Heart right ventricle (tissue), 16 donors: ENCODE measurements around the gene HES5. TPM values are rescaled to one million over a fixed set of nuclear protein-coding genes. Genes with fewer than 3 reads are reported as not detected.

Experiments
- ATAC-seq, 8 donors: fragments of 200-7000 bp; cut with Tn5 transposase; one replicate each; pipeline ENCODE4 v1.9.1; 2020; ENCODE audit warnings: mild to moderate bottlenecking in 8 of 8, moderate library complexity in 8 of 8, moderate number of reproducible peaks in 1 of 8
- DNase-seq, 2 donors: peaks; one replicate each; pipeline ENCODE4 v3.0.0-alpha.2; 2020
- H3K27ac ChIP-seq, 10 donors: fragments of 200-600 bp; sonication (generic) in 2 of 10; one replicate each; pipeline versions ENCODE4 v1.5.0 to v1.8.0; 2020 to 2022; ENCODE audit warnings: mild to moderate bottlenecking in 3 of 10
- H3K27me3 ChIP-seq, 7 donors: fragments of 200-600 bp; one replicate each; pipeline ENCODE4 v1.8.0; 2021 to 2022; ENCODE audit warnings: mild to moderate bottlenecking in 2 of 7
- H3K36me3 ChIP-seq, 9 donors: fragments of 200-600 bp; sonication (generic) in 1 of 9; one replicate each; pipeline versions ENCODE4 v1.5.0 to v1.8.0; 2020 to 2022; ENCODE audit warnings: mild to moderate bottlenecking in 2 of 9
- H3K4me1 ChIP-seq, 9 donors: fragments of 200-600 bp; sonication (generic) in 1 of 9; one replicate each; pipeline versions ENCODE4 v1.5.0 to v1.8.0; 2020 to 2022; ENCODE audit warnings: mild to moderate bottlenecking in 4 of 9
- H3K4me3 ChIP-seq, 10 donors: fragments of 200-600 bp; sonication (generic) in 2 of 10; one replicate each; pipeline versions ENCODE4 v1.5.0 to v1.8.0; 2020 to 2022; ENCODE audit warnings: mild to moderate bottlenecking in 7 of 10, moderate library complexity in 2 of 10
- H3K9me3 ChIP-seq, 11 donors: fragments of 200-600 bp in 10 of 11; sonication (generic) in 2 of 11; one replicate each; pipeline versions ENCODE4 v1.5.0 to v1.8.0; 2013 to 2022; ENCODE audit warnings: mild to moderate bottlenecking in 2 of 11, control low read depth in 1 of 11, moderate library complexity in 1 of 11
- WGBS, 2 donors: extraction: QIAGEN DNeasy Blood & Tissue Kit; methylation state at CpG; one replicate each; pipeline ENCODE4 v1.1.7; 2013; ENCODE audit warnings: inconsistent platforms in 1 of 2; 5-methylcytosine and 5-hydroxymethylcytosine counted together
- intact Hi-C, 10 donors: fragments of 100-400 bp; cut with DNase I; formaldehyde crosslinking; loops; one replicate each; pipeline versions ENCODE4 v1.11.1 to v1.14.2; 2022
- polyA plus RNA-seq, 2 donors: library from polyadenylated mRNA; stranded (reverse); fragments of 200-250 nt; gene quantifications; one replicate each; pipeline ENCODE4 v1.2.3, GENCODE V29; 2013
- total RNA-seq, 10 donors: library from RNA; stranded (reverse); fragmentation: NEBNext Ultra II Directional in 3 of 10; extraction: Animal tissue kit (Norgen Biotek cat#: 25700) in 3 of 10; gene quantifications; one replicate each; pipeline versions ENCODE4 v1.2.1 to v1.2.4, GENCODE V29; 2021 to 2023
- TF ChIP-seq, protein P1 (sequence below), 9 donors: fragments of 200-600 bp; sonication (generic) in 2 of 9; IDR thresholded peaks; one replicate each; pipeline versions ENCODE4 v1.5.0 to v1.8.0; 2021 to 2022; ENCODE audit warnings: antibody characterized with exemption in 9 of 9, mild to moderate bottlenecking in 5 of 9, moderate library complexity in 1 of 9
- donor health status: Arrhythmogenic right ventricular cardiomyopathy.
- donor health status: ischemic (EF 13 %, LVEDD 7.1; RV severe dilation, severe dysfunction).
- donor health status: healthy with polysubstance abuse.
- donor health status: DM: no; HTN: yes; CAD: no.
- donor health status: DM: no; HTN: no; CAD: no.
- donor health status: ischemic (EF 25% LVEDD 6.9; RV normal size, moderate dysfunction).
- donor health status: ischemic (EF 25% LVEDD 5.7; RV mildly dilated, moderate dysfunction).
- donor health status: healthy.
- donor health status: DM: yes; HTN: yes; CAD: no.
- donor health status: Ischemic cardiomyopathy.
- donor health status: ischemic (EF 35%, LVEDD 5.7; RV mildly dilated, moderate dysfunction).
- donor health status: nonischemic (EF 11% LVEDD 7.7; RV severe dilation, severe dysfunction).
- donor health status: DM: yes; HTN: yes; CAD: no.
- donor health status: PGD.
- donor health status: ischemic (EF 29% LVEDD 5.4; RV normal size, mild dysfunction).
- donor health status: nonischemic (EF 23%, LVEDD 6.1; RV moderate dilation, normal function).

HES5 gene
- total and polyA plus RNA-seq, 12 donors, result 0.51 to 3.1 (median 1.2) TPM; not detected in 1

- H3K4me1 ChIP-seq, result peaks cover 0 to 31% (median 12%) of the 10 kb centered on the region in 9 donors
- 51 to 52% methylated on average over 22 of the region's 22 CpGs for WGBS, 2 donors
- no peak overlapping the region for H3K27ac ChIP-seq
- DNase-seq (no peak), ATAC-seq (no peak)
- H3K9me3 ChIP-seq, result no peaks in the 10 kb centered on the region
- H3K4me3 ChIP-seq, result no peak overlapping the region
- TF ChIP-seq, protein P1, sequence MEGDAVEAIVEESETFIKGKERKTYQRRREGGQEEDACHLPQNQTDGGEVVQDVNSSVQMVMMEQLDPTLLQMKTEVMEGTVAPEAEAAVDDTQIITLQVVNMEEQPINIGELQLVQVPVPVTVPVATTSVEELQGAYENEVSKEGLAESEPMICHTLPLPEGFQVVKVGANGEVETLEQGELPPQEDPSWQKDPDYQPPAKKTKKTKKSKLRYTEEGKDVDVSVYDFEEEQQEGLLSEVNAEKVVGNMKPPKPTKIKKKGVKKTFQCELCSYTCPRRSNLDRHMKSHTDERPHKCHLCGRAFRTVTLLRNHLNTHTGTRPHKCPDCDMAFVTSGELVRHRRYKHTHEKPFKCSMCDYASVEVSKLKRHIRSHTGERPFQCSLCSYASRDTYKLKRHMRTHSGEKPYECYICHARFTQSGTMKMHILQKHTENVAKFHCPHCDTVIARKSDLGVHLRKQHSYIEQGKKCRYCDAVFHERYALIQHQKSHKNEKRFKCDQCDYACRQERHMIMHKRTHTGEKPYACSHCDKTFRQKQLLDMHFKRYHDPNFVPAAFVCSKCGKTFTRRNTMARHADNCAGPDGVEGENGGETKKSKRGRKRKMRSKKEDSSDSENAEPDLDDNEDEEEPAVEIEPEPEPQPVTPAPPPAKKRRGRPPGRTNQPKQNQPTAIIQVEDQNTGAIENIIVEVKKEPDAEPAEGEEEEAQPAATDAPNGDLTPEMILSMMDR (IDR thresholded peaks at IDR 0.05), result no peak
- intact Hi-C loops, result no loop called here
- peaks cover 3 to 49% (median 43%) of the 10 kb centered on the region in 7 donors for H3K27me3 ChIP-seq
- peaks cover 0 to 29% (median 17%) of the 10 kb centered on the region in 9 donors for H3K36me3 ChIP-seq
These were observed 25.2 kb downstream of the HES5 start for GRCh38 chr1:2504949-2505272.

- WGBS, 2 donors, result 58% methylated on average over 32 to 36 of the region's 36 CpGs
- ATAC-seq, result no peak
These were observed 25.7 kb downstream of the HES5 start for GRCh38 chr1:2504225-2504948.

DNA sequence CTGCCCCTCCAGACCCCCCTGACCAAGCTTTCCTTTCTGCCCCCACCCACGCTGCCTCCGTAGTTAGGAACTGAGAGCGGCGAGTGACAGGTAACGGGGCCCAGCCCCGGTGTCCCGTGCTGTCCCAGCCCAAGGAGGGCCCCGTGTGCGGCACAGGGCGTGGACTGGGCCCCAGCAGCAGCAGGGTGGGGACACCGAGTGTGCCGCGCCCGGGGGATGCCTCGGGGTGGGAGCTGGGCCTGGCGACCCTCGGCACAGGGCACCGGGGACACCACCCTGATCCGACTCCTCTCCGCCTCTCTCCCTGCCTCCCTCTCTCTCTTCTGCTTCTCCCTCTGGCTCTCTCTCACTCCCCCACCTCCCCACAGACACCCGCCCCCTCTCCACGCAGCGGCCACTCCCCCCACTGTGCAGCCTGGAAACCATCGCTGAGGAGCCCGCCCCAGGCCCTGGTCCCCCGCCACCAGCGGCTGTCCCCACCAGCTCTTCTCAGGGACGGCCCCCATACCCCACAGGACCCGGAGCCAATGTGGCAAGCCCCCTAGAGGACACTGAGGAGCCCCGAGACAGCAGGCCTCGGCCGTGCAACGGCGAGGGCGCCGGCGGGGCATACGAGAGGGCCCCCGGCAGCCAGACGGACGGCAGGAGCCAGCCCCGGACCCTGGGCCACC, 26.4 kb downstream of the HES5 start:
- intact Hi-C loops, result no loop called here
- Histone ChIP-seq H3K4me1 (peaks cover 0 to 31% (median 12%) of the 10 kb centered on the region in 9 donors), H3K27me3 (peaks cover 3 to 62% (median 54%) of the 10 kb centered on the region in 7 donors), H3K9me3 (no peaks in the 10 kb centered on the region), H3K4me3 (no peak overlapping the region), H3K27ac (no peak overlapping the region), H3K36me3 (peaks cover 0 to 16% (median 8%) of the 10 kb centered on the region in 9 donors)
- DNase-seq (no peak), ATAC-seq (no peak)
- TF ChIP-seq, protein P1 (IDR thresholded peaks at IDR 0.05), result no peak
- WGBS, 2 donors, result 31 to 44% methylated on average over 35 to 42 of the region's 42 CpGs

More at GRCh38 chr1:2504225-2504948, 25.7 kb downstream of the HES5 start:
- Histone ChIP-seq H3K27me3 (peaks cover 3 to 55% (median 47%) of the 10 kb centered on the region in 7 donors), H3K4me1 (peaks cover 0 to 31% (median 12%) of the 10 kb centered on the region in 9 donors), H3K36me3 (peaks cover 0 to 23% (median 13%) of the 10 kb centered on the region in 9 donors), H3K9me3 (no peaks in the 10 kb centered on the region), H3K4me3 (no peak overlapping the region), H3K27ac (no peak overlapping the region)
- TF ChIP-seq, protein P1 (IDR thresholded peaks at IDR 0.05), result no peak
- intact Hi-C loops, result no loop called here
- DNase-seq, result no peak

GRCh38 chr1:2502661-2503553, 27.2 kb downstream of the HES5 start:
- intact Hi-C loops, result no loop called here
- TF ChIP-seq, protein P1 (IDR thresholded peaks at IDR 0.05), result no peak
- ATAC-seq (no peak), DNase-seq (no peak)
- no peak overlapping the region for H3K4me3 ChIP-seq
- no peaks in the 10 kb centered on the region for H3K9me3 ChIP-seq
- H3K4me1 ChIP-seq, result peaks cover 0 to 31% (median 12%) of the 10 kb centered on the region in 9 donors
- no peak overlapping the region for H3K27ac ChIP-seq
- H3K27me3 ChIP-seq, result peaks cover 3 to 69% (median 60%) of the 10 kb centered on the region in 7 donors
- 74 to 76% methylated on average over 36 of the region's 36 CpGs for WGBS, 2 donors
- peaks cover 0 to 9% (median under 1%) of the 10 kb centered on the region in 9 donors for H3K36me3 ChIP-seq
